Measurements from ENCODE around the gene PHYHD1.
"Not testable (repeated sequence)": the region's sequence is repeated elsewhere in the genome, so short reads cannot be mapped to it uniquely, and the experiment has no call there.

PHYHD1 gene

GRCh38 chr9:128927731-128928411 lies 7.1 kb downstream of the PHYHD1 start:
- DNase-seq = peak; percentile 50

DNA sequence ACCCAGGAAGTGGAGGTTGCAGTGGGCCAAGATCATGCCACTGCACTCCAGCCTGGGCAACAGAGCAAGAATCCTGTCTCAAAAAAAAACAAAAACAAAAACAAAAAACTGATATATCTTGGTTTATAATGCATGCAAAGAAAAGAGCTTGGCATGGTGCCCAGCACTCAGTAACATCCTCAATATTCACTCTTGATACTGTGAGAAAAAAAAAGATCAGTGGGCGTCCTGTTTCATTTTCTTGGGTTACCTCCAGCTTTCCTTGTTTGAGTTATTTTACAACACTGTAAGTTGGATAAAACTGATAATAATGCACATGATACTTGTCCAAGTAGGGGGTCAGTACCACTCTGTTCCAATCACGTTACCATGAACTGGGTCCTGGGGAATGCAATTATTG lies 7.8 kb downstream of the PHYHD1 start:
- no peak for DNase-seq

GRCh38 chr9:128929560-128929959 lies 8.8 kb downstream of the PHYHD1 start:
- no peak for DNase-seq

DNA sequence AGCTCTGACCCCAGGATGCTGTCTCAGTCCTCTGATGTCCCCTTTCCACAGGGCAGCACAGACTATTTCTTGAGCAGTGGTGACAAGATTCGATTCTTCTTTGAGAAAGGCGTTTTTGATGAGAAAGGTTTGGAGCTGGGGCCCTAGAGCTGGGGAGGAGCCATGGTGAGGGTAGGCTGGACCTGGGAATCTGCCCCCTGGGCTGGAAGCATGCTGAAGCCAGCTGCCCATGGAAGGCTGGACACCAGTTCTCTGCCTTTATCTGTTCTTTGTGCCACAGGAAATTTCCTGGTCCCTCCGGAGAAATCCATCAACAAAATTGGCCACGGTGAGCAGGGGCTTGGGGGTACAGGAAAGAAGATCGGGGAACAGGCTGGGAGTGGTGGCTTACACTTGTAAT lies 12.9 kb downstream of the PHYHD1 start:
- no peak for DNase-seq

- no peak for DNase-seq
These were observed 15.5 kb downstream of the PHYHD1 start for GRCh38 chr9:128936171-128936865.

DNA sequence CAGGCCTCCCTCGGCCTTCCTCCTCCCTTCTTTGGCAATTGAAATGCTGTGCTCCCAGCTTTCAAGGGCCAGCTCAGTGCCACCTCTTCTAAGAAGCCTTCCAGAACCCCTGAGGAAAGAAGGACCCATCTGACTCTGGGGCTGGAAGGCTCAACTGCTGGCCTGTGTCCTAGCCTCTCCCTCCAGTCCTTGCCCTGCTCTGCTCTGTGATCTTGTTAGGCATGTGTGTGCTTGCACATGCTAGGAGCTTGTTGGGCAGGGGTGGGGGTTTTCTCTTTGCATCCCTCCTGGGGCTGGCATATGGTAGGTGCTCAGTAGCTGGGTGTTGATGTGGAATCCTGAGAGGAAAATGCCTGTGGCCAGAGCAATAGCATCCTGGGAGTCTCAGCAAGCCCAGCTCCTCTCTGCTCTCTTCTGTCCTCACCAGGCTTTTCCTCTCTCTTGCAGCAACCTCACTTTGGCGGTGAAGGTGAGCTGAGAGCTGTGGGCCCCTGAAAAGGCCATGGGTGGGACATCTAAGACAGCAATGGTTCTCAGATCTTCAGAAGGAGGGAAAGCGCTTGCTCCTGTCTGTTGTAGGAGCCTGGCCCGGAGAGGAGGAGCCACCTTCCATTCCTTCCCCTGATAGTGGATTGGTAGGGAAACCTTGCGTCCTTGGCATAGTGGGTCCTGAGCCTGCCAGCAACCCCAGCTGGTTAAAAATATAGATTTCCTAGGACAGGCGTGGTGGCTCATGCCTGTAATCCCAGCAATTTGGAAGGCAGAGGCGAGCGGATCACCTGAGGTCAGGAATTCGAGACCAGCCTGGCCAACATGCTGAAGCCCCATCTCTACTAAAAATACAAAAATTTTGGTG lies 16.8 kb downstream of the PHYHD1 start:
- no peak for DNase-seq

DNA sequence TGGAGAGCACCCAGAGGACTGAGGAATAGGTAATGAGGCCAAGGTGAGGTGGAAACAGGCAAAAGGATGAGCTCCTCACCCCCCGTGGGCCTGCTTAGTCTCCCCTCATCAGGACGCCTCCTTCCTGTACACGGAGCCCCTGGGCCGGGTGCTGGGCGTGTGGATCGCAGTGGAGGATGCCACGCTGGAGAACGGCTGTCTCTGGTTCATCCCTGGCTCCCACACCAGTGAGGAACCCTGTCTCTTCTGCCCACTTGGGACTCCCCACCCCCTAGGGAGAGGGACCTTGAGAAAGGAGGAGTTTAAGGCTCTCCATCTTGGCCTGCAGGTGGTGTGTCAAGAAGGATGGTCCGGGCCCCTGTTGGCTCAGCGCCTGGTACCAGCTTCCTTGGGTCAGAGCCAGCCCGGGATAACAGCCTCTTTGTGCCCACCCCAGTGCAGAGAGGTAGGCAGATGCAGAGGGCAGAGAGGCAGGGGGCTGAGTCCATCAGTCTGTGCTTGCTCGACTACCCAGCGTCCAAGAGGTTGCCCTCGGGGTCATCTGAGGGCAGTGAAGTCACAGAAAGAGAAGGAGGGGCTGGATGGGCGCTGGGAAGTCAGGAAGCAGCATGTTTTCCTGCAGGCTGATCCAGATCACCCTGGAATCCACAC lies 19.6 kb downstream of the PHYHD1 start:
- DNase-seq = no peak

GRCh38 chr9:128940946-128941755 lies 20.4 kb downstream of the PHYHD1 start:
- DNase-seq = no peak

DNA sequence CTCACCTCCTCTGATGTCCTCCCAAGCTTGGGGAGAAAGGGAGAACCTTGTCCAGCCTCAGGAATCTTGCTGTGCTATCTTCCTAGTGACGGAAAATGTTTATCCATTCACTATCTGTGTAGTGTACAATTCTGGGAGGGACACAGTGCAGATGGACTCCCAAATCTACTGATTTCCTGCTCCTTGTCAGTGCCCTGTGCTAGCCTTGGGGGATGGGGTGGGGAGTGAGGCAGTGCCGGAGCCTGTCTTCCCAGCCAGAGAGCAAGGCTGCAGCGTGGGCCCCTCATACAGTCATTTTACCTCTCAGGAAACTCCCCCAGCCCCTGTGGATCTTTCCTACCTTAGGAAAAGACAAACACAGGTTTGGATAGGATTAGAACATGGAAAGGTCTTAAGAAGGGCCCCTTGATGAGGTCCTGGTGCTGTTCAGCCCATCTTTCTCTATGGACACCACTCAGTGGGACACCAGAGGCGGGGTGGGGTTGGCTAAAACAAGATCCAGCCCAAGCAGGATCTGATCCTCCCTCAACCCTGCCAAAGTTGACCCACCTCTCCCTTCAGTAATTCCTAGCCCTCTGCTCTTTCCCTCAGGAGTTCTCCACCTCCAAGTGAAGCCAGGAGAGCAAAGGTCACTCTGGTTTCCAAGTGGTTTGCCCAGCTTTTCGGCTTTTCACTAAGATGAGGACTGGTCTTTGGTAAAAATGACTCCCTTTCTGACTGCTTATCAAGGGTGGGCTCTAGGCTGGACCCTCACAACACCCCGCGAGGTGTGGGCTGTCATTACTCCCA lies 23.2 kb downstream of the PHYHD1 start:
- DNase-seq = no peak

- DNase-seq = not testable (repeated sequence)
These were observed 24.2 kb downstream of the PHYHD1 start for GRCh38 chr9:128944966-128945365.

DNA sequence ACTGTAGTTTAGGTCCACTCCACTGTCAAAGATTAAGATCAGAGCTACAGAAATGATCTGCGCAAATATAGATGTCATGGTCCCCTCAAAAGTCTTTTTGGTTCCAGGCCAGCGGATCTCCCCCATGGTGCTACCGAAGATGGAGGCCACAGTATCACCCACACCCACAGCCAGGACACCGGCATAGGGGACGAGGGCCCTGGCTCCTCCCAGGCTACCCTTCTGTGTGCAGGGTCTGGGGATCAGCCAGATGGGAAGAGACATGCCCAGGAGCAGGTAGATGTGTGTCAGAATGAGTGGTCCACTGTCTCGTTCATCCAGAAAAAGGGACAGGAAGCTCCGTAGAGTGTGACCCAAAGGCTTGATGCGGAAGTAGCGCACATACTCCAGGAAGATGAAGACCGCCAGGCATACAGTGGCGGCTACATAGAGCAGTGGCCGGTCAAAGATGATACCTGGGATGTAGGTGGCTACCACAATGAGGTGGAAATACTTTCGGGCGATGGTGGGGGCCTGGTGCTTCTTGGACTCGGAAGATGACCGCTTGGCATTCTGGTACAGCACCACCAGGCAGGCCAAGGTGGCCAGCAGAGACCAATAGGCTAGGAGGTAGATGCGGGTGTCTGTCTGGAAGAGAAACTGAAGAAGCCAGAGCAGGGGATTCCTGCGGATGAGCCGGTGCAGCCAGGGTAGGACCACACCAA lies 25.2 kb downstream of the PHYHD1 start:
- DNase-seq = no peak

DNA sequence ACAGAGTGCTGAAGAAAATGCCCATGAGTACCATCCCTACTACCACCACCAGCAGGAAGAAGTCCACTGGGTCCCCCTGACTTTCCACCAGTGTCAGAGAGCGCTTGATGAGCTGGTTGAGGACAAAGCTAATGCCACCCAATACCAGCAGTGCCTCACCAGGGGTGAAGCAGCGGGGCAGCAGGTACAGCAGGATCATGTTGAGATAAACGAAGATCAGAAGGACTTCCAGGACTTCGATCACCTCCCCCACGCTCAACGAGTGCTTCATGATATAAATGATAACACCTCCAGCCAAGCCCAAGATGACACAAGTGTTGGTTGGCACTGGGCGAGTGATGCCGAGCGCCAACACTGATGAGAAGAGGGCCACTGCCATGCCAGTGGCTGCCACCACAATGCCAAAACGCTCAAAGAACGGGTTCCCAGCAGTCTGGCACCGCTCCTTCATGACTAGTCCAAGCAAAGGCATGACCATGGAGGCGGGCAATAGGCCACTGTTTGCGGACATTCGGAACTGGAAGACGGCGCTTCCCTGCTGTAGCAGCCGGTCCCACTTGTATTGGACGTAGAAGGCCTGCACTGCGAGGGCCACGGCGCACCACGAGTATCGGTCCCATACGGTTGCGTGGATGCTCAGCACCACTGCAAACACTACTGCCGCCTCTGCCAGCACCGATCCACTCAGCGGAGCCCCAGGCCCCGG lies 25.9 kb downstream of the PHYHD1 start:
- no peak for DNase-seq

GRCh38 chr9:128947277-128947526 lies 26.4 kb downstream of the PHYHD1 start:
- DNase-seq = no peak

GRCh38 chr9:128947527-128948301 lies 26.9 kb downstream of the PHYHD1 start, which contains the start of the genes DOLK and NUP188:
TSS of gene DOLK (minus strand) at chr9:128947603. CDS start at chr9:128947303, 300 bp downstream.
TSS of gene NUP188 (plus strand) at chr9:128947699. CDS start at chr9:128947720, 21 bp downstream.
- DNase-seq = peak; percentile 87

- not testable (repeated sequence) for DNase-seq
These were observed 40.6 kb downstream of the PHYHD1 start for GRCh38 chr9:128961403-128961802.

DNA sequence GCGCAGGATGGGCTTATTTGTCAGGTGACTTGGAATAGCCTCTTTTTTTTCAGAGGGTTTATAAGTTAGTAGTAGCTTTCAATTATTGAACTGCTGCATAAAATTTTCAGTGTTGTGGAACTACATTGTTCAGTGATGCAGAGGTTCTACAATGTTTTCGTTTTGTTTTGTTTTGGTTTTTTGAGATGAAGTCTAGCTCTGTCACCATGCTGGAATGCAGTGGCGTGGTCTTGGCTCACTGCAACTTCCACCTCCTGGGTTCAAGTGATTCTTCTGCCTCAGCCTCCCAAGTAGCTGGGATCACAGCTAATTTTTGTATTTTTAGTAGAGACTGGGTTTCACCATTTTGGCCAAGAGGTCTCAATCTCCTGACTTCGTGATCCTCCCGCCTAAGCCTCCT lies 48.7 kb downstream of the PHYHD1 start:
- no peak for DNase-seq

DNA sequence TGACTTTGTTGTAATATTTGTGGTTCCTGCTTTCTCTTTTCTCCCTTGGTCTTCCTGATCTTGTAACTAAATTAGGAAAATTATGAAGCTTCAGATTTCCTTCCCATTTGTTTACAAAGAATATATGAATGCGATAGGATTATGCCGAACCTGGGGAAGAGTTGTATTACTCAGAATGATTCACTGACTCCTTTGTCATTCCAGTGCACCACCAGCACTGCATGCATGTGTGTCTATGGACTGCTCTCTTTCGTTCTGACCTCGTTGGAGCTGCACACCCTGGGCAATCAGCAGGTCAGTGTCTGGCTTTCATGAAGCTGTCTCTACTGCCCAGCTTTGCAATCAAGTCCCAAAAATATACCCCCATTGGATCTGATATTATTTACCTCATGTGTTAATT lies 52.2 kb downstream of the PHYHD1 start:
- no peak for DNase-seq

- DNase-seq = no peak
These were observed 58.3 kb downstream of the PHYHD1 start for GRCh38 chr9:128979111-128979510.

DNA sequence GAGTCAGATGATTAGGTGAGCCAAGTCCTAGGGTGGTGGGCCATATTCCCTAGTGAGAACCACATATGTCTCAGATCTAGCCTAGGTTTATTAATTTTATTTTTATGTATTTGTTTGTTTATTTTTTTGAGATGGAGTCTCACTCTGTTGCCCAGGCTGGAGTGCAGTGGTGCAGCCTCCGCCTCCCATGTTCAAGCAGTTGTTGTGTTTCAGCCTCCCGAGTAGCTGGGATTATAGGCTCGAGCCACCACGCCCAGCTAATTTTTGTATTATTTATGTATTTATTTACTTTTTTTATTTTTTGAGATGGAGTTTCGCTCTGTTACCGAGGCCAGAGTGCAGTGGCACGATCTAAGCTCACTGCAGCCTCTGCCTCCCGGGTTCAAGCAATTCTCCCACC lies 62.8 kb downstream of the PHYHD1 start:
- no peak for DNase-seq
